SK-N-SH (cell line): Measurements from ENCODE around the gene BUB3. TPM values are rescaled to one million over a fixed set of nuclear protein-coding genes. Genes with fewer than 3 reads are reported as not detected.
A peak's percentile ranks its signal among the peaks of the same experiment; 100 is the strongest.

Experiments
- CTCF ChIA-PET: fragments of 300-600, 350-600 bp; formaldehyde crosslinking; extraction: SDS; loops from one replicate; lab custom pipeline; 2021; lab: Yijun Ruan, JAX
- POLR2A ChIA-PET: fragments of 350-600 bp; sonication (Branson Sonifier 250); formaldehyde crosslinking; extraction: SDS; loops from one replicate; lab custom pipeline; 2020; ENCODE audit warnings: antibody characterized with exemption, inconsistent platforms; lab: Yijun Ruan, JAX
- DNase-seq: peaks from one replicate; pipeline ENCODE4 v3.0.0; 2012
- H2AFZ ChIP-seq: fragments of 200-600 bp; sonication (generic); 2 replicates; pipeline ENCODE4 v1.8.1; 2016; ENCODE audit warnings: antibody characterized with exemption, mild to moderate bottlenecking, low read depth
- H3F3A ChIP-seq: fragments of 200-600 bp; sonication (generic); replicated peaks from 2 replicates; pipeline ENCODE3; 2016; ENCODE audit warnings: antibody characterized with exemption, mild to moderate bottlenecking; ENCODE audit not compliant: insufficient read depth
- H3K27ac ChIP-seq, 2 experiments: fragments of 200-500 bp in 1 of 2; fragments of 200-600 bp in 1 of 2; sonication (Bioruptor generic) in 1 of 2; sonication (generic), shearing (Covaris generic) in 1 of 2; 2 replicates each; pipeline versions ENCODE4 v1.5.1 to v1.6.1; 2014 to 2016; ENCODE audit warnings: low read depth in 2 of 2, inconsistent platforms in 1 of 2, low read length in 1 of 2, mild to moderate bottlenecking in 1 of 2, mixed read lengths in 1 of 2
- H3K27me3 ChIP-seq: fragments of 200-600 bp; sonication (generic), shearing (Covaris generic); 2 replicates; pipeline ENCODE4 v1.6.1; 2016; ENCODE audit warnings: mixed run types; ENCODE audit not compliant: insufficient read depth
- H3K36me3 ChIP-seq, 2 experiments: fragments of 200-500 bp in 1 of 2; fragments of 200-600 bp in 1 of 2; sonication (Bioruptor generic) in 1 of 2; sonication (generic) in 1 of 2; replicated peaks in 1 of 2; 2 replicates each; pipeline versions ENCODE3 to v1.5.1; 2014 to 2016; ENCODE audit warnings: low read length in 1 of 2, mild to moderate bottlenecking in 1 of 2; ENCODE audit not compliant: insufficient read depth in 2 of 2, control insufficient read depth in 1 of 2
- H3K4me1 ChIP-seq, 2 experiments: fragments of 200-500 bp in 1 of 2; fragments of 200-600 bp in 1 of 2; sonication (Bioruptor generic) in 1 of 2; sonication (generic), shearing (Covaris generic) in 1 of 2; 2 replicates each; pipeline versions ENCODE4 v1.5.1 to v1.6.1; 2014 to 2016; ENCODE audit warnings: low read depth in 1 of 2, low read length in 1 of 2, mixed run types in 1 of 2; ENCODE audit not compliant: insufficient read depth in 2 of 2, control insufficient read depth in 1 of 2
- H3K4me2 ChIP-seq: fragments of 200-600 bp; sonication (generic), shearing (Covaris generic); 2 replicates; pipeline ENCODE4 v1.6.1; 2017; ENCODE audit warnings: mixed run types
- H3K4me3 ChIP-seq, 2 experiments: fragments of 200-500 bp in 1 of 2; fragments of 200-600 bp in 1 of 2; sonication (Bioruptor generic) in 1 of 2; sonication (generic), shearing (Covaris generic) in 1 of 2; 2 replicates each; pipeline versions ENCODE4 v1.5.1 to v1.8.1; 2014 to 2016; ENCODE audit warnings: low read depth in 2 of 2, inconsistent platforms in 1 of 2, low read length in 1 of 2, mild to moderate bottlenecking in 1 of 2, mixed read lengths in 1 of 2, moderate library complexity in 1 of 2
- H3K79me2 ChIP-seq: fragments of 200-600 bp; sonication (generic); 2 replicates; pipeline ENCODE4 v1.8.1; 2017; ENCODE audit warnings: mild to moderate bottlenecking; ENCODE audit not compliant: insufficient read depth
- H3K9ac ChIP-seq: fragments of 200-600 bp; sonication (generic); 2 replicates; pipeline ENCODE4 v1.6.1; 2017; ENCODE audit warnings: mixed run types
- H3K9me2 ChIP-seq: fragments of 200-600 bp; sonication (generic); 2 replicates; pipeline ENCODE4 v1.6.1; 2017; ENCODE audit warnings: mixed run types
- H3K9me3 ChIP-seq: fragments of 200-600 bp; sonication (generic); 2 replicates; pipeline ENCODE4 v1.6.1; 2017; ENCODE audit warnings: mixed run types, mild to moderate bottlenecking, moderate library complexity
- H4K20me1 ChIP-seq: fragments of 200-600 bp; sonication (generic); 2 replicates; pipeline ENCODE4 v1.6.1; 2017; ENCODE audit warnings: mild to moderate bottlenecking, mixed run types; ENCODE audit not compliant: insufficient read depth
- CTCF ChIP-seq: fragments of 200-600 bp; sonication (generic); IDR thresholded peaks from 2 replicates; pipeline ENCODE4 v1.6.1; 2017; ENCODE audit warnings: antibody characterized with exemption, mild to moderate bottlenecking, moderate library complexity
- ELF1 ChIP-seq: IDR thresholded peaks from 2 replicates; pipeline ENCODE4 v1.4.0; 2012
- GABPA ChIP-seq: IDR thresholded peaks from 2 replicates; pipeline ENCODE4 v1.4.0; 2012; ENCODE audit warnings: low read depth, mild to moderate bottlenecking
- IRF3 ChIP-seq: fragments of 150-350 bp; IDR thresholded peaks from 2 replicates; pipeline ENCODE4 v1.6.1; 2016; ENCODE audit warnings: mild to moderate bottlenecking, low read depth, low read length
- MAX ChIP-seq: IDR thresholded peaks from 2 replicates; pipeline ENCODE4 v1.4.0; 2012; ENCODE audit warnings: low read depth
- NFIC ChIP-seq: IDR thresholded peaks from 2 replicates; pipeline ENCODE4 v1.4.0; 2012; ENCODE audit warnings: borderline replicate concordance
- NRF1 ChIP-seq: IDR thresholded peaks from 2 replicates; pipeline ENCODE4 v1.6.1; 2012; ENCODE audit warnings: low read depth, mild to moderate bottlenecking, low read length
- RAD21 ChIP-seq: IDR thresholded peaks from 2 replicates; pipeline ENCODE4 v1.6.1; 2012; ENCODE audit warnings: mild to moderate bottlenecking, low read length
- RCOR1 ChIP-seq: fragments of 150-350 bp; IDR thresholded peaks from 2 replicates; pipeline ENCODE4 v1.6.1; 2017; ENCODE audit warnings: antibody characterized with exemption, low read length
- SIN3A ChIP-seq: IDR thresholded peaks from 2 replicates; pipeline ENCODE4 v1.6.1; 2012; ENCODE audit warnings: low read depth, mild to moderate bottlenecking, low read length, moderate library complexity, borderline replicate concordance
- TAF1 ChIP-seq: IDR thresholded peaks from 2 replicates; pipeline ENCODE4 v1.6.1; 2012; ENCODE audit warnings: low read depth, mild to moderate bottlenecking, low read length, moderate library complexity, borderline replicate concordance
- USF1 ChIP-seq: IDR thresholded peaks from 2 replicates; pipeline ENCODE4 v1.4.0; 2012; ENCODE audit warnings: low read depth, borderline replicate concordance
- USF2 ChIP-seq: fragments of 150-350 bp; IDR thresholded peaks from 2 replicates; pipeline ENCODE4 v1.6.1; 2017; ENCODE audit warnings: antibody characterized with exemption, low read length, low read depth, borderline replicate concordance
- WGBS: methylation state at CpG from one replicate; pipeline ENCODE4 v1.1.6; 2017; ENCODE audit warnings: low lambda C conversion rate; 5-methylcytosine and 5-hydroxymethylcytosine counted together
- polyA plus RNA-seq, 3 experiments: library from polyadenylated mRNA; depleted of rRNA; stranded (reverse); fragments of >200 nt; gene quantifications; 2 replicates each; pipeline ENCODE4 v1.2.3, GENCODE V29; 2012

The BUB3 gene
- polyA plus RNA-seq, 1 of the 3 experiments (the other 2 are of a cell fraction) = 202 TPM

GRCh38 chr10:123151737-123152135 lies 2.5 kb upstream of the BUB3 start:
- peaks cover 18% of the 10 kb centered on the region for H4K20me1 ChIP-seq
- peaks cover 60% of the 10 kb centered on the region for H3K27me3 ChIP-seq
- H3F3A ChIP-seq = peaks cover 12% of the 10 kb centered on the region
- peaks cover 12% of the 10 kb centered on the region in 2 experiments for H3K36me3 ChIP-seq
- H3K27ac ChIP-seq = no peak overlapping the region
- ChIA-PET POLR2A (no interaction called here), CTCF (interaction anchor here (0.8 to 2.8 kb wide), 4 partner anchors 13 to 229 kb away, joined by 4 to 22 read pairs (median 6); no protein-coding TSS in a partner anchor)
- peaks cover 23% of the 10 kb centered on the region for H3K79me2 ChIP-seq
- DNase-seq = no peak
- no peak overlapping the region for H3K4me2 ChIP-seq
- H3K9me2 ChIP-seq = no peaks in the 10 kb centered on the region
- H2AFZ ChIP-seq = no peak overlapping the region
- no peak for TF ChIP-seq NRF1
- no peak for TF ChIP-seq USF2
- H3K4me3 ChIP-seq = no peak overlapping the region
- no peaks in the 10 kb centered on the region for H3K9me3 ChIP-seq
- WGBS = 76% methylated on average over 7 of the region's 7 CpGs
- peaks cover 13 to 29% of the 10 kb centered on the region in 2 experiments; a peak in 3 of 4 replicates for H3K4me1 ChIP-seq
- no peak overlapping the region for H3K9ac ChIP-seq

GRCh38 chr10:123153486-123154091 lies 613 bp upstream of the BUB3 start:
- H3K79me2 ChIP-seq = peaks cover 42% of the 10 kb centered on the region
- H3K36me3 ChIP-seq = peaks cover 29 to 31% of the 10 kb centered on the region in 2 experiments
- no peaks in the 10 kb centered on the region for H3K9me2 ChIP-seq
- WGBS = 46% methylated on average over 9 of the region's 9 CpGs
- H3K27ac ChIP-seq = no peak overlapping the region
- 0 out of 2 replicates have a peak overlapping the region, but pooled peaks have one; percentile 45 for H2AFZ ChIP-seq
- H3K4me1 ChIP-seq = peaks cover 22 to 28% of the 10 kb centered on the region in 2 experiments; a peak in 3 of 4 replicates
- no peak overlapping the region for H3K4me3 ChIP-seq
- CTCF ChIA-PET = interaction anchor here (0.8 to 2.1 kb wide), 5 partner anchors 9 to 227 kb away, joined by 3 to 7 read pairs (median 4); no protein-coding TSS in a partner anchor
- peaks cover 36% of the 10 kb centered on the region for H4K20me1 ChIP-seq
- POLR2A ChIA-PET = interaction anchor here (1.1 to 1.3 kb wide), 2 partner anchors 9 to 11 kb away, joined by 4 to 7 read pairs; no protein-coding TSS in a partner anchor
- peaks cover 15% of the 10 kb centered on the region for H3F3A ChIP-seq
- H3K9ac ChIP-seq = no peak overlapping the region
- H3K9me3 ChIP-seq = no peaks in the 10 kb centered on the region
- no peak for TF ChIP-seq USF1
- TF ChIP-seq NFIC = no peak
- no peak for TF ChIP-seq SIN3A
- TF ChIP-seq RAD21 = no peak
- TF ChIP-seq GABPA = no peak
- no peak for TF ChIP-seq CTCF
- TF ChIP-seq ELF1 = no peak
- TF ChIP-seq USF2 = no peak
- TF ChIP-seq NRF1 = no peak
- TF ChIP-seq TAF1 = no peak
- TF ChIP-seq MAX = no peak; the same call in 1 of the 2 replicates
- no peak for TF ChIP-seq RCOR1
- no peak for TF ChIP-seq IRF3
- TF ChIP-seq, all 33 proteins: peak for 0
- Histone ChIP-seq H3K4me2 (no peak overlapping the region), H3K27me3 (peaks cover 41% of the 10 kb centered on the region)
- no peak for DNase-seq
